Glutamatergic neuron (in vitro differentiated cells): ENCODE measurements around the gene ADAMTSL1. TPM values are rescaled to one million over a fixed set of nuclear protein-coding genes. Genes with fewer than 3 reads are reported as not detected.

ENCODE experiments used
- DNase-seq: peaks from one replicate; pipeline ENCODE4 v3.0.0; 2022
- H3K27ac Mint-ChIP-seq: one replicate; pipeline ENCODE4 v1.8.0; 2020; ENCODE audit warnings: mild to moderate bottlenecking, mixed read lengths, inconsistent platforms; ENCODE audit not compliant: unreplicated experiment
- H3K27me3 Mint-ChIP-seq: one replicate; pipeline ENCODE4 v1.8.0; 2020; ENCODE audit warnings: mild to moderate bottlenecking, moderate library complexity, mixed read lengths, inconsistent platforms; ENCODE audit not compliant: unreplicated experiment
- H3K36me3 Mint-ChIP-seq: one replicate; pipeline ENCODE4 v1.8.0; 2020; ENCODE audit warnings: mild to moderate bottlenecking, mixed read lengths, inconsistent platforms; ENCODE audit not compliant: unreplicated experiment
- H3K4me1 Mint-ChIP-seq: one replicate; pipeline ENCODE4 v1.8.0; 2020; ENCODE audit warnings: mild to moderate bottlenecking, low read depth, mixed read lengths, inconsistent platforms; ENCODE audit not compliant: unreplicated experiment
- H3K4me3 Mint-ChIP-seq: one replicate; pipeline ENCODE4 v1.8.0; 2020; ENCODE audit warnings: mild to moderate bottlenecking, mixed read lengths, inconsistent platforms; ENCODE audit not compliant: unreplicated experiment
- H3K9me3 Mint-ChIP-seq: one replicate; pipeline ENCODE4 v1.8.0; 2020; ENCODE audit warnings: mild to moderate bottlenecking, moderate library complexity, mixed read lengths, inconsistent platforms; ENCODE audit not compliant: unreplicated experiment
- total RNA-seq: library from RNA; stranded (reverse); fragmentation: NEBNext Ultra II Directional; extraction: Animal tissue kit (Norgen Biotek cat#: 25700); gene quantifications from one replicate; pipeline ENCODE4 v1.2.1, GENCODE V29; 2021; ENCODE audit not compliant: unreplicated experiment
- TF ChIP-seq, protein P1 (sequence below): fragments of 200-600 bp; sonication (generic); IDR thresholded peaks from one replicate; pipeline ENCODE4 v1.5.0; 2021; ENCODE audit not compliant: partially characterized antibody, unreplicated experiment

ADAMTSL1 gene
- total RNA-seq, 1 donor from 2014 or later: 0.91 TPM

DNA sequence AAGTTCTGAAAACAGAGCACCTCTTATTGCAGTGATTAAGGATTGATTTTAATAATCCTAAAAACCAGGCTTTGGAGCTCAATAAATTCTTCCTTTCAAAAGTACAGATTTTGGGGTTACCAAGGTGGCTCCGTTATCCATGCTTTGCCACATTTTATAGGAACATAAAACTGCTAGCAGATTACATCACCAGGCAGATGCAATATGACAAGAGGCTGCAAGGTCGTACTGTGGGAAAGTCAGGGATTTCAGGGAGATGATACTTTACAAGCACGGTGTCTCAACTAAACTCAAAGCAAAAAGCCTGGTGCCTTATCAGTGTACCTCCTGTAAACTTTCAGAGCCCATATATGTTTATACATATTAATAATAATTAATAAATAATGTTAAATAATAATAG lies 28.6 kb downstream of the ADAMTSL1 start:
- H3K27ac Mint-ChIP-seq: no peak overlapping the region
- H3K9me3 Mint-ChIP-seq: no peaks in the 10 kb centered on the region
- H3K27me3 Mint-ChIP-seq: peaks cover 2% of the 10 kb centered on the region
- TF ChIP-seq, protein P1, sequence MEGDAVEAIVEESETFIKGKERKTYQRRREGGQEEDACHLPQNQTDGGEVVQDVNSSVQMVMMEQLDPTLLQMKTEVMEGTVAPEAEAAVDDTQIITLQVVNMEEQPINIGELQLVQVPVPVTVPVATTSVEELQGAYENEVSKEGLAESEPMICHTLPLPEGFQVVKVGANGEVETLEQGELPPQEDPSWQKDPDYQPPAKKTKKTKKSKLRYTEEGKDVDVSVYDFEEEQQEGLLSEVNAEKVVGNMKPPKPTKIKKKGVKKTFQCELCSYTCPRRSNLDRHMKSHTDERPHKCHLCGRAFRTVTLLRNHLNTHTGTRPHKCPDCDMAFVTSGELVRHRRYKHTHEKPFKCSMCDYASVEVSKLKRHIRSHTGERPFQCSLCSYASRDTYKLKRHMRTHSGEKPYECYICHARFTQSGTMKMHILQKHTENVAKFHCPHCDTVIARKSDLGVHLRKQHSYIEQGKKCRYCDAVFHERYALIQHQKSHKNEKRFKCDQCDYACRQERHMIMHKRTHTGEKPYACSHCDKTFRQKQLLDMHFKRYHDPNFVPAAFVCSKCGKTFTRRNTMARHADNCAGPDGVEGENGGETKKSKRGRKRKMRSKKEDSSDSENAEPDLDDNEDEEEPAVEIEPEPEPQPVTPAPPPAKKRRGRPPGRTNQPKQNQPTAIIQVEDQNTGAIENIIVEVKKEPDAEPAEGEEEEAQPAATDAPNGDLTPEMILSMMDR: no peak
- no peak overlapping the region for H3K4me3 Mint-ChIP-seq
- DNase-seq: no peak
- peaks cover under 1% of the 10 kb centered on the region for H3K4me1 Mint-ChIP-seq
- no peaks in the 10 kb centered on the region for H3K36me3 Mint-ChIP-seq

DNA sequence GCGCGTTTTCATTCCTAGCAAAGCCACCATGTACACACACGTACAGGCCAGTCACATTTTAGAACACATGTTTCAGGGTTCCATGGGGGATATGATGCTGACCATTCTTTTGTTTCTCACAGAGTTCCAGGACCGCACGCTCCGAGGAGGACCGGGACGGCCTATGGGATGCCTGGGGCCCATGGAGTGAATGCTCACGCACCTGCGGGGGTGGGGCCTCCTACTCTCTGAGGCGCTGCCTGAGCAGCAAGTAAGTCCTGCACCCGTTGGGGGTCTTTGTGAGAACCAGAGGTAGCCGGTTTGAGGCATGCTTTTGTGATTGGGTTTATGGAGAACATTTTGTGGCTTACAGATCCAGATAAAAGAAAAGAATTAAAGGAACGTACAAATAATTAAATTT lies 30.8 kb downstream of the ADAMTSL1 start:
- Mint-ChIP-seq H3K9me3 (no peaks in the 10 kb centered on the region), H3K27ac (no peak overlapping the region), H3K4me3 (no peak overlapping the region), H3K36me3 (no peaks in the 10 kb centered on the region), H3K4me1 (peaks cover 1% of the 10 kb centered on the region), H3K27me3 (peaks cover 2% of the 10 kb centered on the region)
- no peak for DNase-seq
- TF ChIP-seq, protein P1: no peak

GRCh38 chr9:18507151-18507550 lies 33.2 kb downstream of the ADAMTSL1 start:
- Mint-ChIP-seq H3K9me3 (no peaks in the 10 kb centered on the region), H3K4me1 (peaks cover 1% of the 10 kb centered on the region), H3K27me3 (peaks cover 2% of the 10 kb centered on the region), H3K36me3 (no peaks in the 10 kb centered on the region), H3K27ac (no peak overlapping the region), H3K4me3 (no peak overlapping the region)
- TF ChIP-seq, protein P1: no peak
- no peak for DNase-seq

GRCh38 chr9:18516514-18516913 lies 42.6 kb downstream of the ADAMTSL1 start:
- H3K4me1 Mint-ChIP-seq: no peaks in the 10 kb centered on the region
- H3K4me3 Mint-ChIP-seq: no peak overlapping the region
- TF ChIP-seq, protein P1: no peak
- H3K9me3 Mint-ChIP-seq: no peaks in the 10 kb centered on the region
- H3K27me3 Mint-ChIP-seq: no peaks in the 10 kb centered on the region
- no peak for DNase-seq
- no peaks in the 10 kb centered on the region for H3K36me3 Mint-ChIP-seq
- no peak overlapping the region for H3K27ac Mint-ChIP-seq

DNA sequence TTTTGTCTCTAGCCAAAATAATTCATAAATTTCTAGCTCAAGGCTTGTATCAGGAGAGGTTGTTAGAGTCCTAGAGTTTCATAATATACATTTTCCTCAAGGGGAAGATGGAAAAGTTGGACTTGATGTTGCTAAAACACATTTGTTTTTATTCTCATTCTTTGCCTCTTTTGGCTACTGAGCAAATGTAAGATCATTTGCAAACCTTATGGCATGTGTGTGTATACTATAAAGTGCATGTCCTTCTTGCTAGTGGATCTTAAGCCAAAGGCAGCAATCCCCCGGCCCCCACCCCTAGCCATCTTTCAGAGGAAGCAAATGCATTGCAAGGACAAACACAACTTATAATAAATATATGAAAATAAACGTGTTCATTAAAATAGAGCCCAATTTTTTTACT lies 43.0 kb downstream of the ADAMTSL1 start:
- no peaks in the 10 kb centered on the region for H3K4me1 Mint-ChIP-seq
- H3K36me3 Mint-ChIP-seq: no peaks in the 10 kb centered on the region
- TF ChIP-seq, protein P1: no peak
- no peak for DNase-seq
- H3K9me3 Mint-ChIP-seq: no peaks in the 10 kb centered on the region
- H3K27me3 Mint-ChIP-seq: no peaks in the 10 kb centered on the region
- H3K27ac Mint-ChIP-seq: no peak overlapping the region
- H3K4me3 Mint-ChIP-seq: no peak overlapping the region
